ENCODE measurements around the gene PLCB1. TPM values are rescaled to one million over a fixed set of nuclear protein-coding genes. Genes with fewer than 3 reads are reported as not detected.
A peak's percentile ranks its signal among the peaks of the same experiment; 100 is the strongest.
"Not testable (repeated sequence)": the region's sequence is repeated elsewhere in the genome, so short reads cannot be mapped to it uniquely, and the experiment has no call there.

PLCB1 gene
- polyA plus RNA-seq, 4 donors = 39.1 to 53.5 (median 46.3) TPM

- peak in 3 of 4 donors; percentile 16 to 23 (median 18) for DNase-seq (ENCODE audit: low read depth in 4 of 4, low spot score in 3 of 4)
These were observed 658.5 kb downstream of the PLCB1 start for GRCh38 chr20:8790442-8791074.

GRCh38 chr20:8795404-8795803, 663.3 kb downstream of the PLCB1 start:
- DNase-seq (ENCODE audit: low read depth in 4 of 4, low spot score in 3 of 4) = no peak

- no peak for DNase-seq (ENCODE audit: low read depth in 4 of 4, low spot score in 3 of 4)
These were observed 664.1 kb downstream of the PLCB1 start for GRCh38 chr20:8796088-8796660.

- no peak for DNase-seq (ENCODE audit: low read depth in 4 of 4, low spot score in 3 of 4)
These were observed 666.4 kb downstream of the PLCB1 start for GRCh38 chr20:8798505-8798904.

GRCh38 chr20:8800089-8800488, 668.0 kb downstream of the PLCB1 start:
- DNase-seq (ENCODE audit: low read depth in 4 of 4, low spot score in 3 of 4) = no peak

- no peak for DNase-seq (ENCODE audit: low read depth in 4 of 4, low spot score in 3 of 4)
These were observed 669.6 kb downstream of the PLCB1 start for GRCh38 chr20:8801686-8802085.

GRCh38 chr20:8803065-8803464, 671.0 kb downstream of the PLCB1 start:
- DNase-seq (ENCODE audit: low read depth in 4 of 4, low spot score in 3 of 4) = no peak

GRCh38 chr20:8803941-8804340, 671.9 kb downstream of the PLCB1 start:
- no peak for DNase-seq (ENCODE audit: low read depth in 4 of 4, low spot score in 3 of 4)

GRCh38 chr20:8805737-8806442, 673.8 kb downstream of the PLCB1 start:
- DNase-seq (ENCODE audit: low read depth in 4 of 4, low spot score in 3 of 4) = no peak

GRCh38 chr20:8807480-8808201, 675.6 kb downstream of the PLCB1 start:
- DNase-seq (ENCODE audit: low read depth in 4 of 4, low spot score in 3 of 4) = no peak

GRCh38 chr20:8808202-8808535, 676.1 kb downstream of the PLCB1 start:
- DNase-seq (ENCODE audit: low read depth in 4 of 4, low spot score in 3 of 4) = no peak

GRCh38 chr20:8809107-8809953, 677.3 kb downstream of the PLCB1 start:
- DNase-seq (ENCODE audit: low read depth in 4 of 4, low spot score in 3 of 4) = peak in 2 of 4 donors; percentile 18 to 19

GRCh38 chr20:8811801-8812594, 679.9 kb downstream of the PLCB1 start:
- DNase-seq (ENCODE audit: low read depth in 4 of 4, low spot score in 3 of 4) = no peak

- DNase-seq (ENCODE audit: low read depth in 4 of 4, low spot score in 3 of 4) = no peak
These were observed 680.8 kb downstream of the PLCB1 start for GRCh38 chr20:8812817-8813216.

GRCh38 chr20:8815208-8815607, 683.1 kb downstream of the PLCB1 start:
- no peak for DNase-seq (ENCODE audit: low read depth in 4 of 4, low spot score in 3 of 4)

GRCh38 chr20:8829256-8829655, 697.2 kb downstream of the PLCB1 start:
- no peak for DNase-seq (ENCODE audit: low read depth in 4 of 4, low spot score in 3 of 4)

- DNase-seq (ENCODE audit: low read depth in 4 of 4, low spot score in 3 of 4) = not testable (repeated sequence)
These were observed 702.2 kb downstream of the PLCB1 start for GRCh38 chr20:8834294-8834693.

- DNase-seq (ENCODE audit: low read depth in 4 of 4, low spot score in 3 of 4) = no peak
These were observed 702.8 kb downstream of the PLCB1 start for GRCh38 chr20:8834851-8835250.

- DNase-seq (ENCODE audit: low read depth in 4 of 4, low spot score in 3 of 4) = no peak
These were observed 705.3 kb downstream of the PLCB1 start for GRCh38 chr20:8837396-8837795.

- no peak for DNase-seq (ENCODE audit: low read depth in 4 of 4, low spot score in 3 of 4)
These were observed 710.5 kb downstream of the PLCB1 start for GRCh38 chr20:8842525-8842924.
